Inflammatory macrophage treated with lipopolysaccharide for 1 hour (primary cell): Measurements from ENCODE around the gene KCNT2.
"Not testable (repeated sequence)": the region's sequence is repeated elsewhere in the genome, so short reads cannot be mapped to it uniquely, and the experiment has no call there.

Experiments used
- DNase-seq, 2 donors: peaks; one replicate each; pipeline ENCODE4 v3.0.0-alpha.2; 2020 to 2022

Gene KCNT2

GRCh38 chr1:196590012-196590708 is 18.1 kb downstream of the KCNT2 start:
- DNase-seq, result no peak

- no peak for DNase-seq
Measured at GRCh38 chr1:196584696-196585095, 23.5 kb downstream of the KCNT2 start.

DNA sequence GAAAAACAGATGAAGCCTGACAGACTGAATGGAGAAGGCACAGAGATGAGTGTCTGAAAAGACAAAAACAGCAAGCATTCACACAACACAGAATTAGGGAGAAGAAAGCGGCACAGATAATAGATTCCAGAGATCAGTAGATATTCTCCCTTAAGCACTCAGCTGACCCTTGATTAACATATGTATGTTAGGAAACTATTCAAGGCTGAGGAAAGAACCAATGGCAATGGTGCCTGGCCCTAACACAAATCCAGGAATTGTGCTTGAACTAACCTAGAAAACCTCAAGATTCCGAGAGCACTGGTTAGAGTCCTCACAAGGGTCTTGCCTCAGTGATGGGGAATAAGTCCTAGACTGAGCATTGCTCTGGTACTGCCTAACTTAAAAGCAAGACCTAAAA is 30.9 kb downstream of the KCNT2 start:
- DNase-seq, result no peak

GRCh38 chr1:196573226-196573625 is 35.0 kb downstream of the KCNT2 start:
- DNase-seq, result no peak

- DNase-seq, result no peak
Measured at GRCh38 chr1:196567238-196567637, 41.0 kb downstream of the KCNT2 start.

- DNase-seq, result no peak
Measured at GRCh38 chr1:196563768-196564167, 44.5 kb downstream of the KCNT2 start.

- no peak for DNase-seq
Measured at GRCh38 chr1:196559314-196559713, 48.9 kb downstream of the KCNT2 start.

DNA sequence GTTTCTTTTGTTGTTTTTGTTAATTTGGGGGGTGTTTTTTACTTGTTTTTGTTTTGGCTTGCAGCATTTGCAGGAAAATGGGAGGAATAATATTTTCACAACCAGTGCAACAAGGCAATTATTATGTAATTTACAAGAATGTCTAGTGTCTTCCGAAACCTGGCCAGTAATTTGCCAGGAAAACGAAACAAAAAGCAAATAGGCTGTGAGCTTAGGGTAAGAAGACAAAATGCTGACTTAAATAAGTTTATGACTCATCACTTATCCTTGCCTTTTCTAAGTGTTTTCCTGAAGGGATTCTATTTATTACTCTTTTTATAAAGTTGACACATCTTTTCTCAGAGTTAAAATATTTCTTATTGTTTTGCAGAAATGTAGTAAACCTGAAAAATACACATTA is 49.8 kb downstream of the KCNT2 start:
- DNase-seq, result no peak

DNA sequence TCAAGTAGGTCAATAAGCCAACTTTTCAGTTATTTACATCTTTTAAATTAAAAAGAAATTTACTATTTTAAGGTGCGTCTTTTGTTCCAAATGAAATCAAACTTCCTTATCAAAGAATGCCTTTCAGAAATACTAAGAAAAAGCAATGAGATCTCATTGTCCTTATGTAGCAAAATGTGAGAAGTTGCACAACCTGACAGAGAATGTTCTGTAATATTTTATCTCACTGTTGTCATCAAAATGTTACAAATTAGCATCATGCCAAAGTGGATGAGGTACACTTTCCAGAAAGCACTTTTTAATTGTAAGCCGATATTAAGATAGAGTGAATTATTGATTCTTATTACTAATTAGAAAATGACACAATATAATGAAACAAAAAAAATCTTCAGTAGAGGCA is 50.4 kb downstream of the KCNT2 start:
- no peak for DNase-seq

GRCh38 chr1:196550731-196551130 is 57.5 kb downstream of the KCNT2 start:
- no peak for DNase-seq

GRCh38 chr1:196546272-196547111 is 61.7 kb downstream of the KCNT2 start:
- DNase-seq, result no peak

DNA sequence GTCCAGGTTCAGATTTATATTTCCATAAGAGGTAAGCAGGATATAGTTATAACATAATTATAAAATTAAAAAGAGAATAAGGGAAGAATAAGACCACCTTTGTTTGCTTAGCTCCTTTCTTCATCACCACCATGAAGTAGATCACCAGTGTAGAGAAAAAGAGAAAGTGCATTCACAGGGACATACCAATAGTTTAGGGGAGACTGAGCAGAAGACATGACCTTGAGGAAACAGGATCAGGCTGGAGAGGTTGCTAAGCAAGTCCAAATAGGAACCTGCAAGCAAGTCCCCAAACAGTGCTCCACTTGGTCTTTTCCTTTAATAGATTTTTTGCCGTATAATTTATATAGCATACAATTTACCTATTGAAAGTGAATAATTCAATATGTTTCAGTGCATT is 63.0 kb downstream of the KCNT2 start:
- DNase-seq, result no peak

DNA sequence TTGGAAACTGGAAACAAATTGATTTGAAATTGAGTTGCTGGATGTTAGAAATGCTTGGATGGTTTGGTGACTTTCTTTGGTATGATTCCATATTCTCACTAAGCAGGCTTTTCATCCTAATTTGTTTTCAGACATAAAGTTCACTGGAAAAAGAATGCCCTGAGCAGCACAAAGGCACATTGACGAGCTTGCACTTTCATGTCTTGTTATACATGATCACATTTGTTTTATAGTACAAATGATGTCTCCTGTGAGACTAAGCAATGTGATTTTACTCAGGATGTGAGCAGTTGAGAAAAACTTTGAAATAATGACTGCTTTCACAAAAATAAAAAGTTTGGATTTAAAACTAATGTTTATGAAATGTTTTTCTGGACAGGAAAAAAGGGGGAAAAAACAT is 63.6 kb downstream of the KCNT2 start:
- no peak for DNase-seq

GRCh38 chr1:196543833-196544232 is 64.4 kb downstream of the KCNT2 start:
- DNase-seq, result no peak

GRCh38 chr1:196538473-196538872 is 69.8 kb downstream of the KCNT2 start:
- DNase-seq, result no peak

DNA sequence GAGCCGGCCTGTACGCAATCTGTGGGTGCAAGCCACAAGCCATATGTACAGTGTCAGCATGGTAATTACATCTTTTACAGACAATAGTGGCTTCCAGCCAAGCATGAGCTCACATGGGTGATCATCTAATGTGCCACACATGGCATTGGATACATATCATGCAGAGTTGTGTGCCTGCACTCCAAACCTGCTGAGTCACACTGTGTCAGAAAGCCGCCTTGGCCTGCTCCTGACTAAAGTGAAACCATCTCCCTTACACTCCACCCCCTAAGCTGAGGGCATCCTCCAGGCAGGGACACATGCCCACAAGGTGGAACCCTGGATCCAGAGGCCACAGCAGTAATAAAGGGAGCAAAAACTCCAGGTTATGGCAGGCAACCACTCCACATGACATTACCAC is 72.5 kb downstream of the KCNT2 start:
- DNase-seq, result no peak

DNA sequence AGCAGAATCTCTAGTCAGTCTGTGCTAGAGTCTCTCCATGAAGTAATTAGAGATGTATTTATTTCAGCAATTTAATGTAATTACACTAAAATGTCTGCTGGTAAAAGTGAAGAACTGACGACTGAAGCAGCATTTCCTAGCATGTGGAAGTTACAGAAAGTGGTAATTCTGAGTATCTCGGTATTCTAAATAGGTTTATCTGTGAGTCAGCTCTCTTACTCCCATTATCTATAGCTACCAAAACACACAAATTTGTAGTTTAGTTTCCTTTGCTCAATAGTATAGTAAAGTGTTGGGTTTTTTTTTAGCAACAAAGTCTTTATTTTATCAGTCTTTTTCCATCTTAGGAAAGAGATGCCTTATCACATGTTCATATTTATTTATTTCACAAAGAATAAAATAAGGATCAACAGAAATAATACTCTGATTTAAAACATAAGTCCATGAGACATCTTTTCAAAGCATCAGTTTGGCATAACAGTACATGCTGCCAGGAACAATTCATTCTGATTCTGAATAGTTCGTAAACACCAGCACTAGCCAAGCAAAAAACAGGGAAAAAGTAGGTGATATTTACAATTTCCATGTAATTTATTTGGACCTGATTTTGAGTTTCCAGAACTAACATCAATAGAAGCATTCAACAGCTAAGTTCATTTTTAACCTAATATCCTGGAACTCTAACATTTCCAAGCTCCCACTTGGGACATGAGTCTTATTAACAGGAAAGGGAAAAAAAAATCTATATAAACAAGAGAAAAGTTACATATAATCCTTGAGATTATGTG is 76.3 kb downstream of the KCNT2 start:
- no peak for DNase-seq

GRCh38 chr1:196527919-196528318 is 80.3 kb downstream of the KCNT2 start:
- no peak for DNase-seq

DNA sequence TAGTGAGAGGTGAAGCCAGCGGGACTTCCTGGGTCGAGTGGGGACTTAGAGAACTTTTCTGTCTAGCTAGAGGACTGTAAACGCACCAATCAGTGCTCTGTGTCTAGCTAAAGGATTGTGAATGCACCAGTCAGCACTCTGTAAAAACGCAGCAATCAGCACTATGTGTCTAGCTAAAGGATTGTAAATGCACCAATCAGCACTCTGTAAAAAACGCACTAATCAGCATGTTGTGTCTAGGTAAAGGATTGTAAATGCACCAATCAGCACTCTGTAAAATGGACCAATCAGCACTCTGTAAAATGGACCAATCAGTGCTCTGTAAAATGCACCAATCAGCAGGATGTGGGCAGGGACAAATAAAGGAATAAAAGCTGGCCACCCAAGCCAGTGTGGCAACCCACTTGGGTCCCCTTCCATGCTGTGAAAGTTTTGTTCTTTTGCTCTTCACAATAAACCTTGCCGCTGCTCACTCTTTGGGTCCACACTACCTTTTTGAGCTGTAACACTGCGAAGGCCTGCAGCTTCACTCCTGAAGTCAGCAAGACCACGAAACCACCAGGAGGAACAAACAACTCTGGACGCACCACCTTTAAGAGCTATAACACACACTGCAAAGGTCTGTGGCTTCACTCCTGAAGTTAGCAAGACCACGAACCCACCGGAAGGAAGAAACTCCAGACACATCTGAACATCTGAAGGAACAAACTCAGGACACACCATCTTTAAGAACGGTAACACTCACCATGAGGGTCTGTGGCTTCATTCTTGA is 85.5 kb downstream of the KCNT2 start:
- not testable (repeated sequence) for DNase-seq

DNA sequence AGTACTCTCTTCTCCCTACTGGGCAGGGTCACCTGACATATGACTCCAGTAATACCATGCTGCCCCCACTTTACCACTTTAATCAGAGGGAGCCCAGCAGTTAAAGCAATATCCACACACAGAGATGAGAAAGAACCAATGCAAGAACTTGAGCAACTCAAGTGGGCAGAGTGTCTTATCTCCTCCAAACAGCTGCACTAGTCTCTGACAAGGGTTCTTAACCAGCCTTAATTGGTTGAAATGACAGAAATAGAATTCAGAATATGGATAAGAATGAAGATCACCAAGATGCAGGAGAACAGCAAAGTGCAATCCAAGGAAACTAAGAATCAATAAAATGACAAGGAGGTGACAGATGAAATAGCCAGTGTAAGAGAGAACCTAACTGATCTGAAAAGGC is 91.0 kb downstream of the KCNT2 start:
- DNase-seq, result no peak

- no peak for DNase-seq
Measured at GRCh38 chr1:196516373-196516772, 91.9 kb downstream of the KCNT2 start.

- no peak for DNase-seq
Measured at GRCh38 chr1:196515904-196516303, 92.3 kb downstream of the KCNT2 start.

DNA sequence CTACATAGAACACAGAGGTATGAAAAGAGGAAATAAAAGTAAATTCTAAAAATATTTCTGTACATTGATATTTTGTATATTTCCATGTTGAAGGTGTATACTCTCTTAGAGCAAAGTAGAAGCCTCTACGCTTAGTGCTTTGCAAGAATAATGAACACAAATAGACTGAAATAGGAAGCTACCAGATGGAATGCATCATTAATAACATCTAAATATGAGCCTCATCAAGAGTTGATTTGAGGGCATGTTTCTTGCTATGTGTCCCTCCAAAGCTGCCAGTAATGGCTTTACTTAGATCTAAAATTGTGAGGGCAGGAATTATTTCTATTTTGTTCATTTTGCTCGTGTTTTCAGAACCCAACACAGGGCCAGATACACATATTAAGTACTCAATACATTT is 94.4 kb downstream of the KCNT2 start:
- DNase-seq, result no peak
